ENCODE data around the gene PTPRE.

- TF ChIP-seq CTCF (conservative IDR thresholded peaks at IDR 0.05) (no peak), ZFX (IDR thresholded peaks at IDR 0.05) (no peak)
These were observed 147.5 kb downstream of the PTPRE start for GRCh38 chr10:128054163-128054970.

Measured in C4-2B (cell line).